ENCODE measurements around the gene PIK3R5.

GRCh38 chr17:8870406-8871040 lies 95.0 kb downstream of the PIK3R5 start:
- TF ChIP-seq CTCF (IDR thresholded peaks at IDR 0.05) (no peak), POLR2A (IDR thresholded peaks at IDR 0.05) (no peak)

All from heart left ventricle (tissue), 13 donors.